ENCODE measurements around the gene RNU1-1.
A peak's percentile ranks its signal among the peaks of the same experiment; 100 is the strongest.
"Not testable (repeated sequence)": the region's sequence is repeated elsewhere in the genome, so short reads cannot be mapped to it uniquely, and the experiment has no call there.

The RNU1-1 gene

GRCh38 chr1:16521288-16521583 is 7.2 kb upstream of the RNU1-1 start:
- no peak for DNase-seq

GRCh38 chr1:16520435-16521287 is 6.6 kb upstream of the RNU1-1 start:
- DNase-seq, result not testable (repeated sequence)

- DNase-seq, result not testable (repeated sequence)
Observed at GRCh38 chr1:16519255-16519951, 5.3 kb upstream of the RNU1-1 start.

- DNase-seq, result not testable (repeated sequence)
Observed at GRCh38 chr1:16518913-16519254, 4.8 kb upstream of the RNU1-1 start.

GRCh38 chr1:16516694-16517410 is 2.8 kb upstream of the RNU1-1 start:
- not testable (repeated sequence) for DNase-seq

- DNase-seq, result peak; percentile 76
Observed at GRCh38 chr1:16513412-16514106, 526 bp downstream of the RNU1-1 start.

- peak; percentile 47 for DNase-seq
Observed at GRCh38 chr1:16512624-16513411, 1.3 kb downstream of the RNU1-1 start.

- not testable (repeated sequence) for DNase-seq
Observed at GRCh38 chr1:16511926-16512325, 2.2 kb downstream of the RNU1-1 start.

- not testable (repeated sequence) for DNase-seq
Observed at GRCh38 chr1:16508861-16509445, 5.1 kb downstream of the RNU1-1 start.

GRCh38 chr1:16506364-16507136 is 7.5 kb downstream of the RNU1-1 start:
- not testable (repeated sequence) for DNase-seq

- not testable (repeated sequence) for DNase-seq
Observed at GRCh38 chr1:16505870-16506269, 8.2 kb downstream of the RNU1-1 start.

GRCh38 chr1:16503494-16503893 is 10.6 kb downstream of the RNU1-1 start:
- no peak for DNase-seq

- DNase-seq, result not testable (repeated sequence)
Observed at GRCh38 chr1:16501446-16501845, 12.6 kb downstream of the RNU1-1 start.

GRCh38 chr1:16500975-16501374 is 13.1 kb downstream of the RNU1-1 start:
- not testable (repeated sequence) for DNase-seq

GRCh38 chr1:16500466-16500865 is 13.6 kb downstream of the RNU1-1 start:
- not testable (repeated sequence) for DNase-seq

- DNase-seq, result peak; percentile 84
Observed at GRCh38 chr1:16498573-16499413, 15.3 kb downstream of the RNU1-1 start.

- DNase-seq, result not testable (repeated sequence)
Observed at GRCh38 chr1:16498047-16498446, 16.0 kb downstream of the RNU1-1 start.

GRCh38 chr1:16497474-16497904 is 16.6 kb downstream of the RNU1-1 start:
- DNase-seq, result not testable (repeated sequence)

- DNase-seq, result not testable (repeated sequence)
Observed at GRCh38 chr1:16493731-16494130, 20.4 kb downstream of the RNU1-1 start.

- not testable (repeated sequence) for DNase-seq
Observed at GRCh38 chr1:16492937-16493336, 21.1 kb downstream of the RNU1-1 start.
